HEK293 (cell line): Measurements from ENCODE around the gene SLC34A3.
A peak's percentile ranks its signal among the peaks of the same experiment; 100 is the strongest.

Source experiments
- CTCF ChIA-PET: fragments of 350-600 bp; formaldehyde crosslinking; extraction: SDS; loops from one replicate; lab custom pipeline; 2021; ENCODE audit warnings: antibody characterized with exemption; lab: Yijun Ruan, JAX
- POLR2A ChIA-PET: fragments of 300-600 bp; formaldehyde crosslinking; extraction: SDS; loops from one replicate; lab custom pipeline; 2020; ENCODE audit warnings: antibody characterized with exemption, inconsistent platforms; lab: Yijun Ruan, JAX
- H3K27ac ChIP-seq: fragments of 200-500 bp; sonication (Bioruptor generic); 2 replicates; pipeline ENCODE4 v1.5.1; 2014; ENCODE audit warnings: low read depth, low read length, control low read depth, inconsistent platforms; ENCODE audit errors: extremely low read depth
- H3K36me3 ChIP-seq, 2 experiments: fragments of 200-500 bp in 1 of 2; sonication (Bioruptor generic) in 1 of 2; 1 replicate in 1 of 2; 2 replicates in 1 of 2; pipeline ENCODE4 v1.5.1; 2014 to 2017; ENCODE audit warnings: inconsistent platforms in 2 of 2, low read length in 2 of 2; ENCODE audit not compliant: control insufficient read depth in 2 of 2, insufficient read depth in 1 of 2
- H3K4me1 ChIP-seq: fragments of 200-500 bp; sonication (Bioruptor generic); 2 replicates; pipeline ENCODE4 v1.5.1; 2014; ENCODE audit warnings: mild to moderate bottlenecking, low read length, inconsistent platforms; ENCODE audit not compliant: control insufficient read depth, insufficient read depth
- H3K4me3 ChIP-seq: 2 replicates; pipeline ENCODE4 v1.5.1; 2011; ENCODE audit warnings: low read depth, mild to moderate bottlenecking, control low read depth, low read length, moderate library complexity
- H3K9me3 ChIP-seq: fragments of 200-500 bp; sonication (Bioruptor generic); 2 replicates; pipeline ENCODE4 v1.5.1; 2014; ENCODE audit warnings: low read depth, low read length, inconsistent platforms; ENCODE audit not compliant: control insufficient read depth, insufficient read depth
- EGR2 ChIP-seq: fragments of 450-650 bp; formaldehyde crosslinking; IDR thresholded peaks from 2 replicates; pipeline ENCODE4 v1.5.1; 2016; ENCODE audit warnings: low read depth, missing biosample characterization, missing genetic modification characterization
- FEZF1 ChIP-seq: fragments of 450-650 bp; formaldehyde crosslinking; IDR thresholded peaks from 2 replicates; pipeline ENCODE4 v1.5.1; 2016; ENCODE audit warnings: missing biosample characterization, missing genetic modification characterization
- GLIS2 ChIP-seq: fragments of 450-650 bp; formaldehyde crosslinking; IDR thresholded peaks from 2 replicates; pipeline ENCODE4 v1.5.1; 2016; ENCODE audit warnings: missing biosample characterization, missing genetic modification characterization
- HOXA7 ChIP-seq: sonication (generic); formaldehyde crosslinking; IDR thresholded peaks from 2 replicates; pipeline ENCODE4 v1.8.1; 2022; ENCODE audit warnings: missing genetic modification reagents, borderline replicate concordance
- MZF1 ChIP-seq: fragments of 450-650 bp; formaldehyde crosslinking; IDR thresholded peaks from 2 replicates; pipeline ENCODE4 v1.5.1; 2017; ENCODE audit warnings: missing biosample characterization, missing genetic modification characterization, borderline replicate concordance
- ZFHX2 ChIP-seq: fragments of 450-650 bp; formaldehyde crosslinking; conservative IDR thresholded peaks from 2 replicates; pipeline ENCODE4 v1.5.1; 2016; ENCODE audit warnings: missing biosample characterization, missing genetic modification characterization
- ZFP69B ChIP-seq: fragments of 450-650 bp; formaldehyde crosslinking; IDR thresholded peaks from 2 replicates; pipeline ENCODE4 v1.5.1; 2016; ENCODE audit warnings: missing biosample characterization, missing genetic modification characterization
- ZNF157 ChIP-seq: fragments of 450-650 bp; formaldehyde crosslinking; IDR thresholded peaks from 2 replicates; pipeline ENCODE4 v1.5.1; 2016; ENCODE audit warnings: missing biosample characterization, missing genetic modification characterization
- ZNF2 ChIP-seq: fragments of 450-650 bp; formaldehyde crosslinking; IDR thresholded peaks from 2 replicates; pipeline ENCODE4 v1.5.1; 2016; ENCODE audit warnings: missing biosample characterization, missing genetic modification characterization
- ZNF335 ChIP-seq: fragments of 450-650 bp; formaldehyde crosslinking; conservative IDR thresholded peaks from 2 replicates; pipeline ENCODE4 v1.5.1; 2016; ENCODE audit warnings: missing biosample characterization, missing genetic modification characterization
- ZNF391 ChIP-seq: fragments of 450-650 bp; formaldehyde crosslinking; IDR thresholded peaks from 2 replicates; pipeline ENCODE4 v1.5.1; 2016; ENCODE audit warnings: low read depth, missing biosample characterization, missing genetic modification characterization, borderline replicate concordance
- ZNF394 ChIP-seq: fragments of 450-650 bp; formaldehyde crosslinking; IDR thresholded peaks from 2 replicates; pipeline ENCODE4 v1.5.1; 2016; ENCODE audit warnings: missing biosample characterization, missing genetic modification characterization, mild to moderate bottlenecking, moderate library complexity, borderline replicate concordance
- ZNF433 ChIP-seq: fragments of 450-650 bp; formaldehyde crosslinking; IDR thresholded peaks from 2 replicates; pipeline ENCODE4 v1.5.1; 2016; ENCODE audit warnings: missing biosample characterization, missing genetic modification characterization, low read depth
- ZNF48 ChIP-seq: fragments of 450-650 bp; formaldehyde crosslinking; IDR thresholded peaks from 2 replicates; pipeline ENCODE4 v1.5.1; 2016; ENCODE audit warnings: missing biosample characterization, missing genetic modification characterization
- ZNF530 ChIP-seq: fragments of 450-650 bp; formaldehyde crosslinking; IDR thresholded peaks from 2 replicates; pipeline ENCODE4 v1.5.1; 2016; ENCODE audit warnings: low read depth, missing biosample characterization, missing genetic modification characterization
- ZNF549 ChIP-seq: fragments of 450-650 bp; IDR thresholded peaks from 2 replicates; pipeline ENCODE4 v1.5.1; 2018; ENCODE audit warnings: missing biosample characterization, missing genetic modification characterization, mild to moderate bottlenecking, inconsistent platforms, moderate library complexity
- ZNF558 ChIP-seq: fragments of 450-650 bp; formaldehyde crosslinking; IDR thresholded peaks from 2 replicates; pipeline ENCODE4 v1.5.1; 2016; ENCODE audit warnings: missing biosample characterization, missing genetic modification characterization
- ZNF610 ChIP-seq: fragments of 450-650 bp; formaldehyde crosslinking; IDR thresholded peaks from 2 replicates; pipeline ENCODE4 v1.5.1; 2016; ENCODE audit warnings: missing biosample characterization, missing genetic modification characterization, borderline replicate concordance
- ZNF670 ChIP-seq: fragments of 450-650 bp; formaldehyde crosslinking; IDR thresholded peaks from 2 replicates; pipeline ENCODE4 v1.5.1; 2016; ENCODE audit warnings: missing biosample characterization, missing genetic modification characterization, low read depth
- ZNF768 ChIP-seq: fragments of 450-650 bp; formaldehyde crosslinking; IDR thresholded peaks from 2 replicates; pipeline ENCODE4 v1.5.1; 2018; ENCODE audit warnings: missing biosample characterization, mild to moderate bottlenecking, missing genetic modification characterization
- ZNF776 ChIP-seq: fragments of 450-650 bp; formaldehyde crosslinking; IDR thresholded peaks from 2 replicates; pipeline ENCODE4 v1.5.0; 2017; ENCODE audit warnings: missing biosample characterization, missing genetic modification characterization, borderline replicate concordance
- ZNF785 ChIP-seq: fragments of 450-650 bp; formaldehyde crosslinking; IDR thresholded peaks from 2 replicates; pipeline ENCODE4 v1.5.1; 2016; ENCODE audit warnings: missing biosample characterization, missing genetic modification characterization
- TF ChIP-seq, protein P1 (sequence below): fragments of 450-650 bp; formaldehyde crosslinking; IDR thresholded peaks from 2 replicates; pipeline ENCODE4 v1.5.1; 2016; ENCODE audit warnings: missing biosample characterization, missing genetic modification characterization
- TF ChIP-seq, protein P2 (sequence below): fragments of 450-650 bp; formaldehyde crosslinking; IDR thresholded peaks from 2 replicates; pipeline ENCODE4 v1.5.1; 2016; ENCODE audit warnings: missing biosample characterization, missing genetic modification characterization
- TF ChIP-seq, protein P3 (sequence below): fragments of 450-650 bp; formaldehyde crosslinking; IDR thresholded peaks from 2 replicates; pipeline ENCODE4 v1.5.1; 2016; ENCODE audit warnings: missing biosample characterization, missing genetic modification characterization

The SLC34A3 gene

DNA sequence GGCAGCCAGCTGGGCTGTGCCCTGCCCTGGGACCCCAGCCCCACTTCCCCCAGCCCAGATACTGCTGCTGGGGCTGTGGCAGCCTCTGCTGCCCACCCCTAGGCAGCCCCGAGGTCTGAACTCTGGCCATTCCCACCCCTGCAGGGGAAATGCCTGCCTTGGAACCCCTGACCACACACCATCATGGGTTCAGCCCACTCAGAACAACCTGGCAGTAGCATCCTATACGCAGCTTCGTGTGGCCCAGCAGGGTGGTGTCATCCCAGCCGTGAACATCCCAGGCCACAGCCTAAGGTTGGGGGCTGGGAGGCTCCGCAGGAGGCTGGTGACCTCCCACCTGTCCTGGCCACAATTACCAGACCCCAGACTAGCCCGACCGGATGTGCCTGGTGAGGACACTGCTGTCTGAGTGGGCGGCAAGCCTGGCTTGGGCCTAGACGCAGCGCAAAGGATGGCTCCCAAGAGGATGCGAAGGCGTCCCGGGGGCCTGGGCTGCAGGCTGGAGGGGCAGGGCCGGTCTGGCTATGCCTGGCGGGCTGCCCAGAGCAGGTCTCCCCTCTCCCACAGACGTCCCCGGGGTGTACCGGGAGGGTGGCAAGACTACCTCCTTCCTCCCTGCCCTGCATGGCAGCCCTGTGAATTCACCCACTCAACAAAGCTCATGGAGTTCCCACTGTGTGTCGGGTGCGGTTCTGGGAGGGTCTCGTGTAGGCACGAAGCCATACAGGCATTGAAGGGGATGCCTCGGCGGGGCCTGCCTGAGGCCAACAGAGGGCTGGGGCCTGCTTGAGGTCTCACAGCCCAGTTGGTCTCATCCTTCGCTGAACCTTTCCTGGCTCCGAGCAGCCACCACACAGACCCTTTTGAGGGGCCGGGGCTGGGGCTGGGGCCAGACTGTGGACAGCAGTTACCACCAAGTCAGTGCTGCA lies 1.5 kb upstream of the SLC34A3 start:
- no peaks in the 10 kb centered on the region for H3K36me3 ChIP-seq
- no peak overlapping the region for H3K27ac ChIP-seq
- ChIA-PET CTCF (interaction anchor here (0.6 to 5.6 kb wide), 9 partner anchors 8 to 333 kb away, joined by 3 to 69 read pairs (median 3); partner anchors contain the start of gene NPDC1), POLR2A (interaction anchor here (0.6 to 17.2 kb wide), 6 partner anchors 12 to 159 kb away, joined by 3 to 304 read pairs (median 8); partner anchors contain the start of genes NDOR1, SAPCD2, SSNA1 and TMEM203)
- H3K4me1 ChIP-seq, result no peaks in the 10 kb centered on the region
- H3K4me3 ChIP-seq, result no peak overlapping the region
- no peak for TF ChIP-seq ZNF157 (tag by site-specific recombination)
- TF ChIP-seq ZNF335 (tag by site-specific recombination), result peak; percentile 82
- no peak for TF ChIP-seq FEZF1 (tag by site-specific recombination)
- no peak for TF ChIP-seq ZNF558 (tag by site-specific recombination)
- no peak for TF ChIP-seq ZNF549 (tag by site-specific recombination)
- TF ChIP-seq GLIS2 (tag by site-specific recombination), result no peak
- TF ChIP-seq ZNF670 (tag by site-specific recombination), result no peak
- TF ChIP-seq ZNF2 (tag by site-specific recombination), result no peak
- no peak for TF ChIP-seq ZNF785 (tag by site-specific recombination)
- TF ChIP-seq, protein P1, sequence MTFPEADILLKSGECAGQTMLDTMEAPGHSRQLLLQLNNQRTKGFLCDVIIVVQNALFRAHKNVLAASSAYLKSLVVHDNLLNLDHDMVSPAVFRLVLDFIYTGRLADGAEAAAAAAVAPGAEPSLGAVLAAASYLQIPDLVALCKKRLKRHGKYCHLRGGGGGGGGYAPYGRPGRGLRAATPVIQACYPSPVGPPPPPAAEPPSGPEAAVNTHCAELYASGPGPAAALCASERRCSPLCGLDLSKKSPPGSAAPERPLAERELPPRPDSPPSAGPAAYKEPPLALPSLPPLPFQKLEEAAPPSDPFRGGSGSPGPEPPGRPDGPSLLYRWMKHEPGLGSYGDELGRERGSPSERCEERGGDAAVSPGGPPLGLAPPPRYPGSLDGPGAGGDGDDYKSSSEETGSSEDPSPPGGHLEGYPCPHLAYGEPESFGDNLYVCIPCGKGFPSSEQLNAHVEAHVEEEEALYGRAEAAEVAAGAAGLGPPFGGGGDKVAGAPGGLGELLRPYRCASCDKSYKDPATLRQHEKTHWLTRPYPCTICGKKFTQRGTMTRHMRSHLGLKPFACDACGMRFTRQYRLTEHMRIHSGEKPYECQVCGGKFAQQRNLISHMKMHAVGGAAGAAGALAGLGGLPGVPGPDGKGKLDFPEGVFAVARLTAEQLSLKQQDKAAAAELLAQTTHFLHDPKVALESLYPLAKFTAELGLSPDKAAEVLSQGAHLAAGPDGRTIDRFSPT (tag by site-specific recombination), result 0 out of 2 replicates have a peak, but pooled peaks have one; percentile 10
- TF ChIP-seq ZNF48 (tag by site-specific recombination), result no peak
- no peak for TF ChIP-seq ZNF610 (tag by site-specific recombination)
- TF ChIP-seq HOXA7 (CRISPR knock-in tag), result no peak
- TF ChIP-seq, protein P2, sequence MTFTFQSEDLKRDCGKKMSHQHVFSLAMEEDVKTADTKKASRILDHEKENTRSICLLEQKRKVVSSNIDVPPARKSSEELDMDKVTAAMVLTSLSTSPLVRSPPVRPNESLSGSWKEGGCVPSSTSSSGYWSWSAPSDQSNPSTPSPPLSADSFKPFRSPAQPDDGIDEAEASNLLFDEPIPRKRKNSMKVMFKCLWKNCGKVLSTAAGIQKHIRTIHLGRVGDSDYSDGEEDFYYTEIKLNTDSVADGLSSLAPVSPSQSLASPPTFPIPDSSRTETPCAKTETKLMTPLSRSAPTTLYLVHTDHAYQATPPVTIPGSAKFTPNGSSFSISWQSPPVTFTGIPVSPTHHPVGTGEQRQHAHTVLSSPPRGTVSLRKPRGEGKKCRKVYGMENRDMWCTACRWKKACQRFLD (tag by site-specific recombination), result no peak
- peak; percentile 84 for TF ChIP-seq ZFHX2 (tag by site-specific recombination)
- no peak for TF ChIP-seq ZFP69B (tag by site-specific recombination)
- TF ChIP-seq ZNF433, result no peak
- TF ChIP-seq ZNF391 (tag by site-specific recombination), result no peak
- no peak for TF ChIP-seq ZNF776 (tag by site-specific recombination)
- no peak for TF ChIP-seq MZF1 (tag by site-specific recombination)
- TF ChIP-seq ZNF394, result no peak
- TF ChIP-seq ZNF768 (tag by site-specific recombination), result no peak
- TF ChIP-seq, protein P3, sequence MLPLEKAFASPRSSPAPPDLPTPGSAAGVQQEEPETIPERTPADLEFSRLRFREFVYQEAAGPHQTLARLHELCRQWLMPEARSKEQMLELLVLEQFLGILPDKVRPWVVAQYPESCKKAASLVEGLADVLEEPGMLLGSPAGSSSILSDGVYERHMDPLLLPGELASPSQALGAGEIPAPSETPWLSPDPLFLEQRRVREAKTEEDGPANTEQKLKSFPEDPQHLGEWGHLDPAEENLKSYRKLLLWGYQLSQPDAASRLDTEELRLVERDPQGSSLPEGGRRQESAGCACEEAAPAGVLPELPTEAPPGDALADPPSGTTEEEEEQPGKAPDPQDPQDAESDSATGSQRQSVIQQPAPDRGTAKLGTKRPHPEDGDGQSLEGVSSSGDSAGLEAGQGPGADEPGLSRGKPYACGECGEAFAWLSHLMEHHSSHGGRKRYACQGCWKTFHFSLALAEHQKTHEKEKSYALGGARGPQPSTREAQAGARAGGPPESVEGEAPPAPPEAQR (tag by site-specific recombination), result no peak
- no peak for TF ChIP-seq ZNF530 (tag by site-specific recombination)
- TF ChIP-seq EGR2 (tag by site-specific recombination), result peak; percentile 85
- H3K9me3 ChIP-seq, result no peaks in the 10 kb centered on the region
